ENCODE measurements around the gene SYCE3.

GRCh38 chr22:50530580-50530876, 32.2 kb downstream of the SYCE3 start:
- TF ChIP-seq POLR2AphosphoS5 (IDR thresholded peaks at IDR 0.05; ENCODE audit: low read depth, low read length) (no peak), SPI1 (IDR thresholded peaks at IDR 0.05; ENCODE audit: low read depth, low read length) (no peak), POU2F2 (IDR thresholded peaks at IDR 0.05; ENCODE audit: low read depth, low read length) (no peak)
